ENCODE results near the gene CITED1. TPM values are rescaled to one million over a fixed set of nuclear protein-coding genes. Genes with fewer than 3 reads are reported as not detected.
A peak's percentile ranks its signal among the peaks of the same experiment; 100 is the strongest.

The CITED1 gene
- total RNA-seq, 1 experiment from 2014 or later, result not detected

DNA sequence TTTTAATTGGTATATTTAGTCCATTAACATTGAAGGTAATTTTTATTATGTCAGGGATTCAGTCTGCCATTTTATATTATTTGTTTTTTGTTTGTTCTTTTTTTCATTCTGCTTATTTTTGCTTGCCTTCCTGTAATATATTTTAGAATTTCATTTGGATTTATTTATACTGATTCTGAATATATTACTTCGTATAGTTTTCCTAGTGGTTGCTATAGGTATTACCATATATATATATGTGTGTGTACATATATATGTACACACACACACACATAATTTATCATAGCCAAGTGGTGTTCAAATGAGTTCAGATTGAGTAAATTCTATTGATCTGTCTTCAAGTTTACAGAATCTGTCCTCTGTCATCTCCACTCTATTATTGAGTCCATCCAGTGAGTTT is 11.2 kb downstream of the CITED1 start:
- H3K27me3 ChIP-seq, result no peaks in the 10 kb centered on the region
- no peak for DNase-seq

DNA sequence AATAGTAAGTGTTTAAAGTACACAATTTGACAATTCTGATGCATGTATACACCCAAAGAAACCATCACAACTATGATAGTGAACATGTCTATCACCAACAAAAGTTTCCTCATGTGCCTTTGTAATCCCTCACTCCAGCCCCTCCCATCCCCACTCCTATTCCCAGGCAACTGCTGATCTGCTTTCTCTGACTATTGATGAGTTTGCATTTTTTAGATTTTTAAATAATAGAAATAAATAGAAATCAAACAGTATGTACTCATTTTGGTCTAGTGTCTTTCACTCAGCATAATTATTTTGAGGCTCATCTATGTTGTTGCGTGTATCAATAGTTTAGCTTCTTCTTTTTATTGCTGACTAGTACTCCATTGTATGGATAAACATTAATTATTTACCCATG is 23.4 kb downstream of the CITED1 start:
- Histone ChIP-seq H3K9me3 (no peaks in the 10 kb centered on the region), H3K4me3 (no peak overlapping the region), H3K27me3 (no peaks in the 10 kb centered on the region), H3K36me3 (no peaks in the 10 kb centered on the region)
- DNase-seq, result no peak

More for the DNA sequence above, 11.2 kb downstream of the CITED1 start:
- no peaks in the 10 kb centered on the region for H3K36me3 ChIP-seq
- no peak overlapping the region for H3K4me3 ChIP-seq
- H3K9me3 ChIP-seq, result no peaks in the 10 kb centered on the region

DNA sequence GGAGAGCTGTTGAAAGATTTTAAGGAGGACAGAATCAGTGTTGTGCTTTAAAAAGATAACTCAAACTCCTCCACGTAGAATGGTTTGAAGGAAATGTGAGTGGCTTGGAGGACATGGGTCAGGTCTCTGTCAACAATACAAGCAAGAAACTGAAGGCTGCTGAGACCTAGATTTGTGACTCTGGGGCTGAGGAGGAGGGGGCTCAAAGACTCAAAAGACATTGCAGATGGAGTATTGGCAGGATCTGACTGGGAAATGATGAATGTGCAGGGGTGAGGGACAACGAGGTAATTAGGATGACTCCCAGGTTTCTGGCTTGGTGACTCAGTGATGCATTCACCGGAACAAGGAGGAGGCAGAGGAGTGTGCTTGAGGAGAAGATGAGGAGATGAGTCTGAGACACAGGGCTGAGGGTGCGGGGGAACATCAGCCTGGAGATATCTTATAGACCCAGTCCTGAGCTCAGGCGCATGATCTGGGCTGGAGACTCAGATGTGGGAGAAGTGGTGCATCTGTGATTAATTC is 25.3 kb downstream of the CITED1 start:
- Histone ChIP-seq H3K36me3 (peaks cover 15% of the 10 kb centered on the region), H3K27me3 (no peaks in the 10 kb centered on the region), H3K4me3 (no peak overlapping the region), H3K9me3 (no peaks in the 10 kb centered on the region)
- peak; percentile 28 for DNase-seq

DNA sequence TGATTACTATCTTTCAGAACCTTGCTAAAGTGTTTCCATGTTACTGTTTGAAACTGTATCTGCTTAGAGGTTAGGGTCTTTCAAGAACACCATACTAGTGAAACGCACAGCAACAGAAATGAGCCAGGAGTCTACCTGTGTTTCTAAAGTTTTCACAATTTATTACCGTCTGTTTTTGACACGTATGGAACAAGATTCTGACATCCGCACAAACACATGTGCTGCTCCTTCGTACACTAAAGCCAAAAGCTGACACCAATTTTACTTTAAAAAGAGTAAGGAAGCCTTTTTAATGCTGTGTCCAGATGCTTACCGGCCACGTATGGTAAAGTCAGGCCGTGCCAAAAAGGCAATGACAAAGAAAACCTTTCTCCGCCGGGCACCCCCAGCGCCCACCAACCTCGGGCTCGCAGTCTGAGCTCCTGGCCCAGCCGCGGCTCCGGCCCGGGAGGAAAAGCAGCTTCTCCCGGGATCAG is 29.2 kb downstream of the CITED1 start:
- H3K4me3 ChIP-seq, result peak overlapping the region; percentile 80
- no peaks in the 10 kb centered on the region for H3K9me3 ChIP-seq
- peak; percentile 4 for DNase-seq
- no peaks in the 10 kb centered on the region for H3K27me3 ChIP-seq
- peaks cover 54% of the 10 kb centered on the region for H3K36me3 ChIP-seq

DNA sequence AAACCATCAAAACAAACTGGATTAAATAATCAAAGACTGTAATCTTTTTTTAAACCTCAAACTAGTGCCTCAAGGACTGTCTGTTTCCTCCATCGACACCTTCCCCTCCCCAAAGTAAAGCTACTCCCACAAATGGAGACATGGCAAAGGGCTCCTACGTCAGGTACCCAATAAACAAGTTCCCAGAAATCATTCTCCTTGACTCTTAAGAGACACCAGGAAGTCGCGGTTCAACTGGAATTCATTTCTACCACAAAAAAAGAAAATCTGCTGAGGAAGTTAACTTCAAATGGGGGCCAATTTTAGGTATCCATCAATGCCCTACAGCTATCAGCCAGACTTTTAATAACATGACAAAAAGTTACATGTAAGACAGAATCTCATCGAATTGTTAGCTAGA is 31.2 kb downstream of the CITED1 start:
- H3K9me3 ChIP-seq, result no peaks in the 10 kb centered on the region
- no peaks in the 10 kb centered on the region for H3K27me3 ChIP-seq
- DNase-seq, result no peak
- H3K36me3 ChIP-seq, result peaks cover 69% of the 10 kb centered on the region
- H3K4me3 ChIP-seq, result peak overlapping the region; percentile 80

DNA sequence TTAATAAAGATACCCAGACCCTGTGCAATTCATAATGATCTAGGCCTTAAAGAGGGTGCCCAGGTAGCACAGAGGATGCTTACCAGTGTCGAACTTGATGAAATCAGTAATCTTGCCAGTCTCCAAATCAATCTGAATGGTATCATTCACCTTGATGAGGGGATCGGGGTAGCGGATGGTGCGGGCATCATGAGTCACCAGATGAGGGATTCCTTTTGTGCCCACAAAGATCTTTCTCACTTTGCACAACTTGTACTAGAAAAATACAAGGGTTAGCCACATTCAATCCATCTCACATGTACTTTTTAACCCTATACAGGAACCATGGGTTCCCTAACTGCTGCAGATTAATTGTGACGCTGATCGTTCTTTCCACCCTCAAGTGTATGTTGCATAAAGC is 32.0 kb downstream of the CITED1 start:
- Histone ChIP-seq H3K4me3 (peak overlapping the region; percentile 80), H3K36me3 (peaks cover 75% of the 10 kb centered on the region)

DNA sequence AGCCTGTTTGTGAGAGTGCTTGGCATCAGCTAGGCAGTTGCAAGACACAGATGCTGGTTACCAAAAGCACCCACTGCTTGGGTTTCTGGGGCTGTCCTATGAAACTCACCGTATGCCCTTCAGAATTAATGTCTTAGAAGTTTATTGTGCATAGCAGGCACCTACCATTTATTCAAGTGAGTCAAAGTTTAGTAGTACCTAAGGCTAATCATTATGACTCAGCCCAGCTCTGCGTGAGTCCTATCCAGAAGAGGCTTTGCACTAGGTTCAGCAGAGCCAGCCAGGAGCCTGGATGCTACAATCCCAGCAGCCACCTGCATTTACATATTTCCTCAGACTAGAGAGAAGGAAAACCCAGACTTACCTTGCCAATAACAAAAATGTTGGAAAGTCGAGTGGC is 32.8 kb downstream of the CITED1 start:
- Histone ChIP-seq H3K27me3 (no peaks in the 10 kb centered on the region), H3K36me3 (peaks cover 81% of the 10 kb centered on the region), H3K4me3 (no peak overlapping the region), H3K9me3 (no peaks in the 10 kb centered on the region)
- peak; percentile 58 for DNase-seq

More for the DNA sequence above, 32.0 kb downstream of the CITED1 start:
- Histone ChIP-seq H3K27me3 (no peaks in the 10 kb centered on the region), H3K9me3 (no peaks in the 10 kb centered on the region)
- DNase-seq, result no peak

DNA sequence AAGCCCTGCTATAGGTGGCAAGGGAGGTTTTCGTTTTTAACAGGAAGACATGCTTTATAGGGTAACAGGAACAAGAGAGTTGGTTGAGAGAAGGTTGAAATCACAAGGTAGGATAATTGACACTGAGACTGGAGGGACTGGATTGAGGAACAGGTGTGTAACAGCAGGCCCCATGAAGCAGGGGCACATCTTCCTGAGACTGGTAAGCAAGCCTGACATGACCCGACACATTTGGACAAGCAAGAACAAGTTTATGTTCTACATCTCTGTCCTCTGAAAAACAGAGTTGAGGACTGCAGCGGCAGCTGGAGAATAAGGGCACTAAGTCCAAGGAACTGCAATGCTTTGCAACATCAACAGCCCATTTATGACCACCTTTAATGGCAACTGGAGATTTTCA is 33.9 kb downstream of the CITED1 start:
- H3K9me3 ChIP-seq, result no peaks in the 10 kb centered on the region
- H3K27me3 ChIP-seq, result no peaks in the 10 kb centered on the region
- DNase-seq, result no peak
- peaks cover 81% of the 10 kb centered on the region for H3K36me3 ChIP-seq
- no peak overlapping the region for H3K4me3 ChIP-seq

DNA sequence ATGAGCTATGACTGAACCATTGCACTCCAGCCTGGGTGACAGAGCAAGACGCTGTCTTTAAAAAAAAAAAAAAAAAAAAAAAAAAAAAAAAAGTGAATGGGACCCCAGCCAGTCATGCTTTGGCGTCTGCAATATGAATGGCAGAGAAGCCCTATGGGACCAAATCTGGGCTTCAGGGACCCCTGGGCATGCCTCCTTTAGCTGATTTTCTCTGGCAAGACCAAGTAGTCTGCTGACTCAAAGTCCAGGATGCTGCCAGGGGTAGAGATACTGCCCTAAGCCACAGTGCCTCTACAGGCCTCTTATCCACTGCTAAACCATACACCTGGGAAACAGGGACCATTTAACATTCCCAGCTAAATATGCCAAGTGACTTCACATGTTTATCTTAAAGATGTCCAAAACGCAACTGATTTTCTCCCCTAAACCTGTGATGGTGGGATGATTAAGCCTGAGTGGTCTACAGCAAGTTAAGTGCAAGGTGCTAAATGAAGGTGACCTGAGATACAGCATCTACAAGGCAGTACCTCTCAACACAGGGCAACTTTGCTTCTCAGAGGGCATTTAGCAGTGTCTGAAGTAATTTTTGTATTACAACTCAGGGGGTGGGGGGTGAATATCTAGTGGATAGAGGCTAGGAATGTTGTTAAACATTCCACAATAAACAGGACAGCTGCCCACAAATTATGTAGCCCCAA is 34.5 kb downstream of the CITED1 start:
- peak; percentile 25 for DNase-seq
- H3K36me3 ChIP-seq, result peaks cover 75% of the 10 kb centered on the region

DNA sequence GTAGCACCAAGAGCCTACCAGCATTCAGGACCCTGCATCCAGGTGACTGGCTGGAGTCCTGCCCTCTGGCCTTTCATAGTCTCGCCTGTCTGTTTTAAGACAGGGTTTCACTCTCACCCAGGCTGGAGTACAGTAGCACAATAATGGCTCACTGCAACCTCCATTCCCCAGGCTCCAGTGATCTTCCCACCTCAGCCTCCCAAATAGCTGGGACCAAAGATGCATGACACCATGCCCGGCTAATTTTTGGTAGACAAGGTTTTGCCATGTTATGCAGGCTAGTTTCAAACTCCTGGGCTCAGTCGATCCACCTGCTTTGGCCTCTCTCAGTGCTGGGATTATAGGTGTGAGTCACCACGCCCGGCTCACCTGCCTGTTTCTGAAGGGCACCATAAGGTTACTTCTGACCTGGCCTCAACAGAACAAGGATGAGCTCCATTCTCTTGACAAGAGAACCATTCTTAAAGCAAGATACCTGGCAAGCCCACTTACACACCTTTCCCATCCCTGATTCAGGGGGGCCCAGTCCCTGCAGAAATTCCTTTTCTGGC is 35.3 kb downstream of the CITED1 start:
- Histone ChIP-seq H3K9me3 (no peaks in the 10 kb centered on the region), H3K36me3 (peaks cover 67% of the 10 kb centered on the region), H3K4me3 (no peak overlapping the region), H3K27me3 (no peaks in the 10 kb centered on the region)
- DNase-seq, result no peak

More for the DNA sequence above, 34.5 kb downstream of the CITED1 start:
- no peaks in the 10 kb centered on the region for H3K27me3 ChIP-seq
- no peaks in the 10 kb centered on the region for H3K9me3 ChIP-seq
- H3K4me3 ChIP-seq, result no peak overlapping the region

DNA sequence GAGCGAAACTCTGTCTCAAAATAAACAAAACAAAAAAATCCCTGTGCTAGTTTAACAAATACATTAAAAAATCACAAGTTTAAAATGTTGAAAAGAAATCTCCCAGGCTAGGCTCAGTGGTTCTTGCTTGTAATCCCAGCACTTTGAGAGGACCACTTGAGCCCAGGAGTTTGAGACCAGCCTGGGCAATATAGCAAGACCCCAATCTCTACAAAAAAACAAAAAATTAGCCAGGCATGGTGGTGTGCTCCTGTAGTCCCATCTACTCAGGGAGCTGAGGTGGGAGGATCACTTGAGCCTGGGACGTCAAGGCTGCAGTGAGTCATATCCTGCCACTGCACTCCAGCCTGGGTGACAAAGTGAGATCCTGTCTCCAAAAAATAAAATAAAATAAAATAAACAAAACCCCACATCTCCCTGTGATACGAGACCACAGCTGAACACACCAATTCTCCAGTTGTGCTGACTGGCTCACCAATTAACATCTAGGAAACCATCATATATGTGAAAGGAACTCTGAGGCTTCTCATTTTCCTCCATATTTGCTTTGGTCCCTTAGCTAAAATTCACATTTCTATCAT is 36.0 kb downstream of the CITED1 start:
- no peaks in the 10 kb centered on the region for H3K9me3 ChIP-seq
- DNase-seq, result peak; percentile 58
- no peak overlapping the region for H3K4me3 ChIP-seq
- H3K36me3 ChIP-seq, result peaks cover 61% of the 10 kb centered on the region
- H3K27me3 ChIP-seq, result no peaks in the 10 kb centered on the region

DNA sequence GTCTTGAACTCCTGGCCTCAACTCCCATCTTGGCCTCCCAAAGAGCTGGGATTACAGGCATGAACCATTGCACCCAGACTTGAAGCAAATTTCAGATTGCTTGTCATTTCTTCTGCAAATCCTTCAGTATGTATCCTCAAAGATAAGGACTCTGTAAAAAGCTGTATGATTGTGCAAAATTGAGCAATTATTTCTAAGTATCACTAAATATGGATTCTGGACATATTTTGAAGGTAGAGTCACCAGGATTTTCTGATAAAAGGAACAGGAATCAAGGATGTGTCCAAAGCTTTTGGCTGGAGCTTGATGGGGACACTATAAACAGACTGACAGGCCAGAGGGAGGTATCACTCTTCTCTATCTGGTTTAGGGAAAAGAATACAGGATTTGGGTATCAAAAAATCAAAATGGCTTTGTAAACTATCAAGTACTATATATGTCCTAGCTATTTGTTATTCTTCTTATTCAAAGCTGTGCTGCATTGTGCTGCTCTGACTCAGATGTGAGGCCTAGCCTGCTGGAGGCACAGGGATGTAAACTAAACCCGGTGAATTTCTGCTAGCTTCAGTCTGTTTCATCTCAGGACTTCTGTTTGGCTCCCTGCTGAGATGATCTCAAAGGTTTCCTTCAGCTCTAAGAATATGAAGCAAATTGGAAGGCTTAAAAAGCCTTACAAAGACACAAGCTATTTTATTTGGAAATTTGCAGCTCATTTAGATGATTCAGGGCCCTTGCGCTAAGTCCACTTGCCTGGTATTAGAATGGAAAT is 36.9 kb downstream of the CITED1 start:
- Histone ChIP-seq H3K36me3 (peaks cover 51% of the 10 kb centered on the region), H3K9me3 (no peaks in the 10 kb centered on the region), H3K4me3 (no peak overlapping the region), H3K27me3 (no peaks in the 10 kb centered on the region)
- DNase-seq, result no peak

DNA sequence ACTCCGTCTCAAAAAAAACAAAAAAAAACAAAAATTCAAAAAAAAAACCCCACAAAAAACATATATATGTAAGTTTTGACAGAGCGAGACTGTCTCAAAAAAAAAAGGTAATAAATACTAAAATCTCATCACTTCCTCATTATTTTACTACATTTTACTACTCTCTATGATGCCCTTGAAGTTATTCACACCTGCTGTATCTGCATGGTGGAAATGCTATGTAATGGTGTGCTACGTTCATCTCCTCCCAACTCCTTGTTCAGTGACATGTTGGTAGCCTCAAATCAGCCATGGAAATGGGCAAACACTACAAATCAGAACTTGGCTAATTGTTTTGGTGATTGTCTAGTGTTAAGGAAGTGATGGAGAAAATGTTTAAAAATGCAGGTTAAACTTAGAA is 40.5 kb downstream of the CITED1 start:
- H3K36me3 ChIP-seq, result peaks cover 19% of the 10 kb centered on the region
- H3K27me3 ChIP-seq, result no peaks in the 10 kb centered on the region
- no peak overlapping the region for H3K4me3 ChIP-seq
- no peaks in the 10 kb centered on the region for H3K9me3 ChIP-seq
- no peak for DNase-seq

DNA sequence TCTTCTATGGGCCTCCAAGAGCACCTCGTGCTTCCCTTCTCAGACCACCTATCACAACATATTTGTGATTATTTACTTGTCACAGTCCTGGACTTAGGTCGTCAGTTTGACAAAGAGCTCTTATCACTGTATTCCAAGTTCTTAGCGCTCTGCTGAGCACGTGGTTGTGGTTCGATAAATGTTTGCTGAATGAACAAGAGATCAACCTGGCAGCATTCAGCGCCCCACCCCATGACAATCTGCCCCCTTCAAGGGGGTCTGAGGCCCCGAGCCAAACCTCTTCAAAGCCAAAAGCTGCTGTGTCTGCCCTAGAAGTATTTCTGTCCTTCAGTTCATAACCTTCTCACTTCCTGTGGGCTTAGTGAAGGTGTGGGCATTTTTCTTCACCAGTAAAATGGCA is 43.6 kb downstream of the CITED1 start:
- DNase-seq, result no peak
- no peaks in the 10 kb centered on the region for H3K9me3 ChIP-seq

DNA sequence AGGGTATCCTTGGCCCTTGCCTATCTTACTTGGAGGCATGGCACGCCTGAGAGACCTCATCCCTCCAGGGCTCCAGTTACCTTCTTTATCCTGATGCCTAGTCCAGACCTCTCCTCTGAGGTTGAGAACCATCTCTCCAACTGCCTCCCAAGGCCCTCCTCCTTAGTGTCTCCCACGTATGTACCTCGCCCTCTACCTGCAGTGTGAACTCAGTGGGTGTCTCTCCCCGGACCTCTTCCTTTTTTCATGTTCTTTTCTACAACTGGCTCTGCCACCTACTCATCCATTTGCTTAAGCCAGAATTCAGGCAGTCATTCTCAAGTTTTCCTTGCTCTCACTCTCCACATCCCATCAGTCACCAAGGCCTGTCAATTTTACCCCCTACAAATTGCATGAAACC is 45.3 kb downstream of the CITED1 start:
- no peaks in the 10 kb centered on the region for H3K27me3 ChIP-seq
- DNase-seq, result no peak
- no peaks in the 10 kb centered on the region for H3K9me3 ChIP-seq
- no peaks in the 10 kb centered on the region for H3K36me3 ChIP-seq
- no peak overlapping the region for H3K4me3 ChIP-seq

More for the DNA sequence above, 43.6 kb downstream of the CITED1 start:
- Histone ChIP-seq H3K36me3 (no peaks in the 10 kb centered on the region), H3K27me3 (no peaks in the 10 kb centered on the region), H3K4me3 (no peak overlapping the region)

DNA sequence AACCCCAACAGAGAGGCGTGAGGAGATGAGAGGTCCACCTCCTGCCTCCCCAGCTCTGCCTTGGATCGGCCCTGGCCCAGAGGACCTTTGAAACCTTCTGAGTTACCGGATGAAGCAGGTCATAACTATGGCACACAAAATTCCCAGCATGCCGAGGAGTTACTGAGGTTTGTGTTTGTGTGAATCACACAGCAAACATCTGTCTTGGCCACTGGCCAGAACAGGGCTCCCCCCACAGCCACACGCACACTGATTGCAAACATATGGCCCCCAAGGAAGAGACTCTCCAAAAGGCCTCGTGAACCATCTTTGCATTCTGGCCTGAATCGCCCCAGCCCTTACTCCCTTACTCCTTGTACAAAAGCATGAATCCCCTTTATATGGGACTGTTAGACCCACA is 47.5 kb downstream of the CITED1 start:
- peak; percentile 9 for DNase-seq
- no peaks in the 10 kb centered on the region for H3K36me3 ChIP-seq
- no peaks in the 10 kb centered on the region for H3K9me3 ChIP-seq

DNA sequence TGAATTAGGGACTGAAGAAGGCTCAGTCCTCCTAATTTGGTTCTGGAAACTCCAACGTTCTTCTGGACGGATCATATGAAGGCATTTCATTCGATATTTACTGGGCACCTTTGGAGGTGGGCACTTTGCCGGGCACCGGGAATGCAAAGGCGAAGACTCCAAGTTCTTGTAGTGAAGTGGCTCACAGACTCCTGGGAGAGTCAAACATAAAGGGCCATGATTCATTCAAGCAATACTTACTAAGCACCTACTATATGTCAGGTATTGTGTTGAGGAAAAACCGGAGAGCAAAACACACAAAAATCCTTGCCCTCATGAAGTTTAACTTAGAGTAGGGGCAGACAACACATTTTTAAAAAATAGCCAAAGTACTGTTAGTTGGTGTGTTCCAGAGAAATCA is 49.9 kb downstream of the CITED1 start:
- Histone ChIP-seq H3K27me3 (no peaks in the 10 kb centered on the region), H3K36me3 (no peaks in the 10 kb centered on the region), H3K9me3 (no peaks in the 10 kb centered on the region), H3K4me3 (no peak overlapping the region)
- no peak for DNase-seq

More for the DNA sequence above, 47.5 kb downstream of the CITED1 start:
- Histone ChIP-seq H3K27me3 (no peaks in the 10 kb centered on the region), H3K4me3 (no peak overlapping the region)
